Neuronal stem cell (in vitro differentiated cells): Measurements from ENCODE around the gene AMN.

Experiments
- DNase-seq: peaks from one replicate; pipeline ENCODE4 v3.0.0-alpha.2; 2013; ENCODE audit warnings: low spot score
- H2AFZ ChIP-seq: one replicate; pipeline ENCODE4 v1.6.1; 2013; ENCODE audit warnings: mild to moderate bottlenecking, low read length, inconsistent platforms
- H2AK5ac ChIP-seq: 2 replicates; pipeline ENCODE4 v1.6.1; 2013; ENCODE audit warnings: low read depth, mild to moderate bottlenecking, inconsistent platforms, low read length, moderate library complexity, mixed read lengths
- H2BK120ac ChIP-seq: 2 replicates; pipeline ENCODE4 v1.6.1; 2013; ENCODE audit warnings: low read depth, mild to moderate bottlenecking, inconsistent platforms, low read length, moderate library complexity, mixed read lengths
- H2BK12ac ChIP-seq: one replicate; pipeline ENCODE4 v1.6.1; 2013; ENCODE audit warnings: low read length, inconsistent platforms
- H2BK15ac ChIP-seq: 2 replicates; pipeline ENCODE4 v1.6.1; 2013; ENCODE audit warnings: mild to moderate bottlenecking, low read length, inconsistent platforms, mixed read lengths
- H2BK5ac ChIP-seq: one replicate; pipeline ENCODE4 v1.6.1; 2013; ENCODE audit warnings: inconsistent platforms, mild to moderate bottlenecking, low read length, moderate library complexity
- H3K14ac ChIP-seq: one replicate; pipeline ENCODE4 v1.6.1; 2013; ENCODE audit warnings: low read length, inconsistent platforms
- H3K18ac ChIP-seq: 2 replicates; pipeline ENCODE4 v1.6.1; 2013; ENCODE audit warnings: low read length, inconsistent platforms
- H3K23ac ChIP-seq: 2 replicates; pipeline ENCODE4 v1.6.1; 2013; ENCODE audit warnings: low read depth, mild to moderate bottlenecking, mixed read lengths, low read length, inconsistent platforms; ENCODE audit not compliant: poor library complexity
- H3K27ac ChIP-seq: replicated peaks from 3 replicates; pipeline ENCODE4 v1.5.1; 2013; ENCODE audit warnings: low read length, inconsistent platforms
- H3K27me3 ChIP-seq, 3 experiments: 2 replicates each; pipeline ENCODE4 v1.6.1; 2013; ENCODE audit warnings: low read length in 3 of 3, mild to moderate bottlenecking in 2 of 3, inconsistent platforms in 1 of 3, low read depth in 1 of 3, mixed read lengths in 1 of 3, moderate library complexity in 1 of 3; ENCODE audit not compliant: control insufficient read depth in 3 of 3, insufficient read depth in 3 of 3
- H3K36me3 ChIP-seq, 2 donors: replicated peaks in 1 of 2; 2 replicates each; pipeline ENCODE4 v1.6.1; 2013; ENCODE audit warnings: low read length in 2 of 2; ENCODE audit not compliant: control insufficient read depth in 2 of 2, insufficient read depth in 2 of 2
- H3K4ac ChIP-seq: 2 replicates; pipeline ENCODE4 v1.6.1; 2013; ENCODE audit warnings: inconsistent platforms, mild to moderate bottlenecking, low read length, moderate library complexity
- H3K4me1 ChIP-seq, 2 donors: 1 replicate in 1 of 2; 2 replicates in 1 of 2; pipeline ENCODE4 v1.6.1; 2013; ENCODE audit warnings: low read length in 2 of 2, low read depth in 1 of 2; ENCODE audit not compliant: control insufficient read depth in 2 of 2, insufficient read depth in 1 of 2
- H3K4me2 ChIP-seq: one replicate; pipeline ENCODE4 v1.6.1; 2013; ENCODE audit warnings: mild to moderate bottlenecking, low read length, inconsistent platforms; ENCODE audit not compliant: insufficient read depth, poor library complexity, severe bottlenecking
- H3K4me3 ChIP-seq, 2 donors: 2 replicates each; pipeline ENCODE4 v1.5.1; 2013; ENCODE audit warnings: low read length in 2 of 2, mild to moderate bottlenecking in 2 of 2, inconsistent platforms in 1 of 2, moderate library complexity in 1 of 2
- H3K79me1 ChIP-seq: one replicate; pipeline ENCODE4 v1.6.1; 2013; ENCODE audit warnings: low read depth, mild to moderate bottlenecking, inconsistent platforms, low read length, moderate library complexity
- H3K9ac ChIP-seq: one replicate; pipeline ENCODE4 v1.6.1; 2013; ENCODE audit warnings: mild to moderate bottlenecking, low read depth, low read length, inconsistent platforms; ENCODE audit not compliant: poor library complexity
- H3K9me3 ChIP-seq, 2 donors: replicated peaks in 1 of 2; 2 replicates each; pipeline versions ENCODE3 to v1.6.1; 2013; ENCODE audit warnings: low read length in 2 of 2, mild to moderate bottlenecking in 2 of 2, inconsistent platforms in 1 of 2, low read depth in 1 of 2, mixed read lengths in 1 of 2, moderate library complexity in 1 of 2; ENCODE audit not compliant: control insufficient read depth in 2 of 2, insufficient read depth in 1 of 2
- H4K8ac ChIP-seq: one replicate; pipeline ENCODE4 v1.6.1; 2013; ENCODE audit warnings: low read depth, mild to moderate bottlenecking, inconsistent platforms, low read length, moderate library complexity
- H4K91ac ChIP-seq: one replicate; pipeline ENCODE4 v1.6.1; 2013; ENCODE audit warnings: low read length, low read depth, mild to moderate bottlenecking, inconsistent platforms; ENCODE audit not compliant: poor library complexity
- WGBS, 2 donors: extraction: QIAGEN DNeasy Blood & Tissue Kit; methylation state at CpG; one replicate each; pipeline ENCODE4 v1.1.7; 2013; ENCODE audit warnings: missing lambda C conversion rate in 2 of 2, mixed read lengths in 1 of 2; ENCODE audit not compliant: insufficient read length in 2 of 2, insufficient replicate concordance in 1 of 2; ENCODE audit errors: extremely low coverage in 2 of 2; 5-methylcytosine and 5-hydroxymethylcytosine counted together

AMN gene

DNA sequence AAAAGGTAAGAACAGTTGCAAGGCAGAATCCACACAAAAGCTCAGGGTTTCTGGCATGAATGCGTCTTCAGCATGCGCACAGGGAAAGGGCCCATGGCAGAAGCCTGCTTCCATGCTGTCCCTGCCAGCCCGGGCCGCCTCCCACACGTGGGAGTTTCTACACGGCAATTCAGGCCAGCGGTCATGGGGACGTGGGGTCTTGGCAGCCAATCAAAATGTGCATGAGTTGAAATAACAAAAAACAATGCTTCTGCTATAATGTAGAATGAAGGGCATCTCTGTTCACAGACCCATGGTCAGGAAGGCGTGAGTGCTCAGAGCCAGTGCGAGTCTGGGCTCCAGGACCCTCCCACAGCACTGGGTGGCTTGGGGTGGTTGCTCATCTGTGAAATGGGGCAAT lies 28.6 kb downstream of the AMN start:
- Histone ChIP-seq H3K36me3 (peaks cover 50 to 94% of the 10 kb centered on the region in 2 donors), H3K4me2 (no peak overlapping the region), H3K9ac (no peak overlapping the region), H4K8ac (no peak overlapping the region), H2BK120ac (no peak overlapping the region), H2BK5ac (no peak overlapping the region), H3K4me1 (peaks cover 0 to 3% of the 10 kb centered on the region in 2 donors), H2BK15ac (no peak overlapping the region), H4K91ac (no peak overlapping the region), H3K23ac (no peak overlapping the region), H2AK5ac (no peak overlapping the region), H2AFZ (no peak overlapping the region), H3K18ac (no peak overlapping the region), H2BK12ac (no peak overlapping the region), H3K79me1 (no peaks in the 10 kb centered on the region), H3K4ac (no peak overlapping the region), H3K14ac (no peak overlapping the region), H3K4me3 (no peak overlapping the region), H3K9me3 (no peaks in the 10 kb centered on the region), H3K27ac (no peak overlapping the region), H3K27me3 (no peaks in the 10 kb centered on the region)
- no CpG with 5 or more reads among the region's 10 CpGs for WGBS, 2 donors
- no peak for DNase-seq

DNA sequence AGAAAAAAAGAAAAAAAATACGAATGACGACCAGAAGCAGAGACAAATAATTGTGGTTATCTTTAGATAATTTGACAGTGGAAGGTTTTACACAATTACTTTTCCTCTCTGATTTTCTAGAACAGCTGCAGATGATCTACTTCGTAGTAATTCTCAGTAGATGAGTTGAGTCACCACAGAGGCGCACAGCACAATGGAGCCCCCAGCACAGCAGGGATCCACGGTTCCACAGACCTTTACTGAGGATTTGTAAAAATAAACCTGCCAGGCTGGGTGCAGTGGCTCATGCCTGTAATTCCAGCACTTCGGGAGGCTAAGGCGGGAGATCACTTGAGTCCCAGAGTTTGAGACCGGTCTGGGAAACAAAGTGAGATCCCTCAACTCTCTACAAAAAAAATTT lies 29.3 kb downstream of the AMN start:
- Histone ChIP-seq H3K18ac (no peak overlapping the region), H2BK12ac (no peak overlapping the region), H3K23ac (no peak overlapping the region), H3K79me1 (no peaks in the 10 kb centered on the region), H3K4me2 (no peak overlapping the region), H4K91ac (no peak overlapping the region), H3K4me3 (no peak overlapping the region), H4K8ac (no peak overlapping the region), H2AFZ (no peak overlapping the region), H3K27ac (no peak overlapping the region), H3K9ac (no peak overlapping the region), H3K4ac (no peak overlapping the region), H2AK5ac (no peak overlapping the region), H3K14ac (no peak overlapping the region), H3K9me3 (no peaks in the 10 kb centered on the region), H3K27me3 (no peaks in the 10 kb centered on the region), H3K36me3 (peaks cover 45 to 94% of the 10 kb centered on the region in 2 donors), H2BK120ac (no peak overlapping the region), H3K4me1 (peaks cover 0 to 3% of the 10 kb centered on the region in 2 donors), H2BK5ac (no peak overlapping the region), H2BK15ac (no peak overlapping the region)
- no peak for DNase-seq
- no CpG with 5 or more reads among the region's 8 CpGs for WGBS, 2 donors

- Histone ChIP-seq H3K36me3 (peaks cover 44 to 93% of the 10 kb centered on the region in 2 donors), H3K14ac (no peak overlapping the region), H2AK5ac (no peak overlapping the region), H3K4me3 (no peak overlapping the region), H2AFZ (no peak overlapping the region), H3K9ac (no peak overlapping the region), H2BK5ac (no peak overlapping the region), H3K27me3 (no peaks in the 10 kb centered on the region), H3K4me2 (no peak overlapping the region), H2BK15ac (no peak overlapping the region), H3K4me1 (peaks cover 0 to 3% of the 10 kb centered on the region in 2 donors), H4K91ac (no peak overlapping the region), H3K4ac (no peak overlapping the region), H4K8ac (no peak overlapping the region), H3K18ac (no peak overlapping the region), H3K27ac (no peak overlapping the region), H3K79me1 (no peaks in the 10 kb centered on the region), H2BK12ac (no peak overlapping the region), H2BK120ac (no peak overlapping the region), H3K23ac (peak overlapping the region; percentile 73), H3K9me3 (no peaks in the 10 kb centered on the region)
- no peak for DNase-seq
- WGBS, 2 donors = no CpG with 5 or more reads among the region's 6 CpGs
Observed at GRCh38 chr14:102952276-102952675, 29.8 kb downstream of the AMN start.

DNA sequence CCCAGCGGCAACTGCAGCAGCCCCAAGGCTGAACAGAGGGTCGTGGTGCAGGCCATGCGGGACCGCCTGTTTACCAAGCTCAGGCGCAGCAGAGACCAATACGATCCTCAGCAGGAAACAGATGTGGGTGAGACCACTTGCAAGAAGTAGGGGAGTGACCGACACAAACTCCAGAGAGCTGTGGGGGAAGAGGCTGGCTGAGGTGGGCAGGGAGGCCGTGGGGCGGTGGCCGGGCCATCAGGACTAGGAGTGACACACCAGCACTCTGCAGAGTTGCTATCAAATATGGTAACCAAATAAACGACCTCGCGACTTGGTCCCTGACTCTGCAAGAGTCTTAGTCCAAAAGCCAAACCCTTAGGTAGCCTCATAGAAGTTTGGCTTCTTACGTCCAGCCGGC lies 30.6 kb downstream of the AMN start:
- Histone ChIP-seq H3K4me3 (no peak overlapping the region), H3K23ac (no peak overlapping the region), H2BK120ac (no peak overlapping the region), H4K91ac (no peak overlapping the region), H3K4me1 (peaks cover 0 to 3% of the 10 kb centered on the region in 2 donors), H3K4me2 (no peak overlapping the region), H3K27ac (no peak overlapping the region), H2AK5ac (no peak overlapping the region), H2BK5ac (no peak overlapping the region), H2BK12ac (no peak overlapping the region), H3K18ac (no peak overlapping the region), H2BK15ac (no peak overlapping the region), H3K9me3 (no peaks in the 10 kb centered on the region), H2AFZ (no peak overlapping the region), H3K36me3 (peaks cover 46 to 94% of the 10 kb centered on the region in 2 donors), H3K27me3 (no peaks in the 10 kb centered on the region), H3K4ac (no peak overlapping the region), H3K14ac (no peak overlapping the region), H3K79me1 (no peaks in the 10 kb centered on the region), H3K9ac (no peak overlapping the region), H4K8ac (no peak overlapping the region)
- no peak for DNase-seq
- WGBS, 2 donors = no CpG with 5 or more reads among the region's 15 CpGs
